ENCODE measurements around the gene WRAP73. TPM values are rescaled to one million over a fixed set of nuclear protein-coding genes. Genes with fewer than 3 reads are reported as not detected.

WRAP73 gene
- total RNA-seq, 2 donors from 2014 or later: 26.5 to 38.6 TPM

DNA sequence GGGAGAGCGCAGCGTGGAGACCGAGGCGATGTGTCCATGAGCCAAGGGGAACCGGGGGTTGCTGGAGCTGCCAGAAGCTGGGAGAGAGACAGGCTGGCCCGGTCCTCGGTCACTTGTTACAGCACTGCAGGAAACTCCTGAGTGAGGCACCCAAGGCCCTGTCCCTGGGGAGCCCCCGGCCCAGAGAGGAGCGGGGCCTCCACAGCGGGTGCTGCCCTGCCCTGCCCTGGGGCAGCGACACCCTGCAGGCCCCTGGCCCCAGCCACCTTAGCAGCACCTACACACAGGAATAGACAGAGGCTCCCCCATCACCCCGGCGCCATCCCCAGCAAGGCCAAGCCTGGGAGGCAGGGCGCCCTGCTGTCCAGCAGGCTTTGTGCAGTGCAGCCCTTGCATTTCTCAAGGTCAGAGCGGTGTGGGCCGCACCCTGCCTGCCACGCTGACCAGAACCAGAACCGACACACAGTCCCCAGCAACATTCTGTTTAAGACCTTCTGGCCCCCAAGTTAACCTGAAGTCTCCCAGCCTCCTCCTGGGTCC lies 32.0 kb downstream of the WRAP73 start:
- DNase-seq (ENCODE audit: low spot score in 2 of 2) (no peak), ATAC-seq (no peak)
- Mint-ChIP-seq H3K36me3 (no peaks in the 10 kb centered on the region), H3K27ac (no peak overlapping the region), H3K9me3 (no peaks in the 10 kb centered on the region)

DNA sequence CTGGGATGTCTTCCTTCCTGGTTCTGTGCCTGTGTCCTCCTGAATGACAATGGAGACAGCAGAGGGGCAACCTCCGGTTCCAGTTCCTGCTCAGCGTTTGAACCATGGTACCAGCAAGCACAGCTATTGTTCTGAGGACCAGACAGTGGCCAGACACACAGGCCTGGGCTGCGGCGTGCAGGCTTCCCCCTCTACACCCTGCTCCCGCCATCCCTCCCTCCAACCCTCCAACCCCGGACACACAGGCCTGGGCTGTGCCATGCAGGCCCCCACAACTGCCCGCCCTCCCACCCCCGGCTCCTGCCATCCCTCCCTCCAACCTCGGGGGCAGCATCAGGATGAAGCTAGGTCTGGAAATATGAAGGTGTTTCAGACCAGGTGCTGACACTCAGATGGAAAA lies 33.0 kb downstream of the WRAP73 start:
- no peak for ATAC-seq
- H3K27ac Mint-ChIP-seq: no peak overlapping the region
- no peak for DNase-seq (ENCODE audit: low spot score in 2 of 2)

DNA sequence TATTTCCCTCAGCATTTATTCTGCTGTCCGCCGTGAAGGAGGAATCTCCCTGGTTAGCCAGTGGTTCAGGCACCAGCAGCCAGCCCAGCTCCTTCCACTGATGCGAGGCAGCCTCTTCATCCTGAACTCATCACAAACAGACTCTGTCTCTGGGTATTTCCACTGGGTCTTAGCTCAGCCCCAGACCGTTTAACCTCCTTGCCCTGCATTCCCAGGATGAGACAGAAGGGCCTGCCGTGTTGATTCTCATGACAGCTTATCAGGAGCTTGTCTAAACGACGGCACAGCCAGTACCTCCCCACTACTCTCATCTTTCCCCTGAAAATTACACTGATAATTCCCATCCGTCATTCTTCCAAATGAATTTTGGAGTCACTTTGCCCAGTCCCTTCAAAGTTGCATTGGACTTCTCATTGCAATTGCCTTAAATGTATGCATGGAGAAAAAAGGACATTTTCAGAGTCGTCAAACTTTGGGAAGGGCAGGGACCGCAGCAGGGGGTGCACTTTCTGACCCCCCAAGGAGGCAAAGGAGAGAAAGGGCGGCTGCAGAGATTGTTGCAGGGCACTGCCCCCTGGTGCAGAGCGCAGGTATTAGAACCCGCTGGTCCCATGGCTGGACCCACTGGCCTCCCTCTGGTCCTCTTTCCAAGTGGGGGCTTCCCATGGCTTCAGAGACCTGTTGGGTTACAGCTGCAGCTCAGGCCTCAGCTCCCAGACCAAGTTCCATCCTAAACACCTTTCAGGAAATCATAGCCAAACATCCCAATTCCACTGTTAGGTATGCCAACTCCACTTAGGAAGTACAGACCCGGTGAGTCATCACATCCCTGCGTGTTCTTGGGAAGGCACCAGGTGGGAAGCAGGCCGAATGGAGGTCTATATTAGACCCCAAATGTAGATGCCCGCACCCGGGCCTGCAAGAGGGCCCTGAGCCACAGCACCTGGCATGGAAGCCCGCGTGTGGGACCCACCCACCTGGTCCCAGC lies 34.9 kb downstream of the WRAP73 start:
- DNase-seq (ENCODE audit: low spot score in 2 of 2) (no peak), ATAC-seq (no peak)
- Mint-ChIP-seq H3K36me3 (no peaks in the 10 kb centered on the region), H3K9me3 (no peaks in the 10 kb centered on the region), H3K27ac (no peak overlapping the region)

More for the DNA sequence above, 33.0 kb downstream of the WRAP73 start:
- H3K36me3 Mint-ChIP-seq: no peaks in the 10 kb centered on the region
- H3K9me3 Mint-ChIP-seq: no peaks in the 10 kb centered on the region

DNA sequence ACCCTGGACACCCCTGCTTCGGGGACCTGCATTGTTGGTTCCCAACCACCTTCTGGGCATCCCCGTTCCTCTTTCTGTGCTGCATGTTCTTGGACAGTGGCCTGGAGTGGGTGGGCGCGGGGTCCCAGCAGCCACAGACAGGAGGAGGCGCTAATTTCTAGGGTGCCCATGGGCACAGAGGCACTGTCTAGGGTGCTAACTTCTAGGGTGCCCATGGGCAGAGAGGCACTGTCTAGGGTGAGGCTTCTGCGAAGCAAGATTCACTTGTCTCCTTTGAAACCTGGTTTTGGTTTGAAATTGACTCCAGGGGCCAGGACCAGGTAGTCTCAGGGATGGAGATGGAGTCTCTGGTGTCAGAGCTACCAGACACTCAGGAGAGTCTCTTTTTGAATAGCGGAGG lies 37.8 kb downstream of the WRAP73 start:
- ATAC-seq (no peak), DNase-seq (ENCODE audit: low spot score in 2 of 2) (no peak)
- Mint-ChIP-seq H3K9me3 (no peaks in the 10 kb centered on the region), H3K27ac (no peak overlapping the region), H3K36me3 (no peaks in the 10 kb centered on the region)

DNA sequence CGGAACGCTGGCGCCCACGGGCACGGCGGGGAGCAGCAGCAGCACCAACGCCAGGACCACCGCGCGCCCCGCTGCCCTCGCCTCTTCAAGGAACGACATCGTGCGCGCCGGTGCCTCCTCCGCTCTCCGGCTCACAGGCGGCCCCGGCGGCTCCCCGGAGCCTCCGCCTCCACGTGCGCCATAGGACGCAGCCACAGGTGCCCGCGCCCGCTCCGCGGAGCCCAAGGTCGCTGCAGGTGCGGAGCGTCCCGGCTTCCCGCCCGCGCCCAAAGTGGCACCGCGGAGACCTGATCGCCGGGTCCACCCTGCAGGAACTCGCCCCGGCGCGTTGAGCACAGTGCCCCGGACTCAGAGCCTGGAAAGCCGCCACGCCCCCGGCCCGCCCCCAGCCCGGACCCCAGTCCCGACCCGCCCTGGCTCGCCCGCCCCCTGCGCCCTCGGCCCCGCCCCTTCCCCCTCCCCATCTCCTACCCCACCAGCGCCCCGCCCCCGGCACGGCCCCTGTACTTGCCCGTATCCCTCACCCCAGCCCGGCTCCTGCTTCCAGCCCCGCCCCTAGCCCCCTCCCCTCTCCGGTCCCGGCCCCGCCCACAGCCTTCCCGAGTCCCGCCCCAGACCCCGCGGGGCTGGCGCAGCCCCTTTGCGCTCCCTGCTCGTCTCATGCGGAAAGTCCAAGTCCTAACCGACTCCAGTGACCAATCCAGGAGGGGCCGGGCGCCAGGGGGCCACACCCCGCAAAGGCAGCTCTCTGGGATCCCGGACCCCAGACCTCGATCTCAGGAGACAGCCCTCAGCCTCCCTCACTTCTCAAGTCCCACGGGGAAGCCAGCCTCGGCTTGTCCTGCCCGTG lies 38.5 kb downstream of the WRAP73 start, which contains the start of gene MEGF6:
Gene MEGF6 (minus strand): TSS at position 339 of the 850 bp plus-strand sequence. CDS start 240 bp downstream, at position 99.
- peak; percentile 45 to 76 for ATAC-seq
- Mint-ChIP-seq H3K36me3 (no peaks in the 10 kb centered on the region), H3K27ac (no peak within 1 kb of the TSS), H3K9me3 (no peaks in the 10 kb centered on the region)
- DNase-seq (ENCODE audit: low spot score in 2 of 2): no peak

DNA sequence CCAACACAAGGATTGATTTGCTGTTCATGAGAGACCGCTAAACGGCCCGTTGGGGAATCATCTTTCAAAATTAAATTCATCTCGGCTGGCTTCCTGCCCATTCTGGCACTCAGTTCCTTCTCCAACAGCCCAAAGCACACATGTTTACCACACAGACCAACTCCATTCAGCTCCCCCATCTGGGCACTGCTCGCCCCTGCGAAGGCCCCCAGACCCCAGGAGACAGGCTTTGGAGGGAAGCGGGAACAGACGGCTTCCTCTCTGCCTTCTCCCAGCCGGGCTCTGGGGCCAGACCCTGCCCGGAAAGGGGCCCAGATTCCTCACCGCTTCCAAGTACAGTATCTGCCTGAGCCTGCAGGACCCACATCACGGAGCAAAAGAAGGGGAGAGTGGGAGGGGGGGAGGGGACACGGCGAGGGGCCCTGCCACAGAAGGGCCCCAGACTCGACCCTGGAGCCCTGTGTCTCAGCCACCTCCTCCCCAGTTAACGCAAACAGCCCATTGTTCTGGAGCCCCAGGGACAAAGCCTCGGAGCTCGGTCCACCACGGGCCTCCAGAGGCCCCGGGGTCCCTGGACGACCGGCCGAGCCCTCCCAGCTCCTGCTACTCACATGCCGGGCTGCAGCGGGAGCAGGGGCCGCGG lies 39.3 kb downstream of the WRAP73 start:
- ATAC-seq (no peak), DNase-seq (ENCODE audit: low spot score in 2 of 2) (no peak)
- Mint-ChIP-seq H3K27ac (no peak overlapping the region), H3K36me3 (no peaks in the 10 kb centered on the region), H3K9me3 (no peaks in the 10 kb centered on the region)

DNA sequence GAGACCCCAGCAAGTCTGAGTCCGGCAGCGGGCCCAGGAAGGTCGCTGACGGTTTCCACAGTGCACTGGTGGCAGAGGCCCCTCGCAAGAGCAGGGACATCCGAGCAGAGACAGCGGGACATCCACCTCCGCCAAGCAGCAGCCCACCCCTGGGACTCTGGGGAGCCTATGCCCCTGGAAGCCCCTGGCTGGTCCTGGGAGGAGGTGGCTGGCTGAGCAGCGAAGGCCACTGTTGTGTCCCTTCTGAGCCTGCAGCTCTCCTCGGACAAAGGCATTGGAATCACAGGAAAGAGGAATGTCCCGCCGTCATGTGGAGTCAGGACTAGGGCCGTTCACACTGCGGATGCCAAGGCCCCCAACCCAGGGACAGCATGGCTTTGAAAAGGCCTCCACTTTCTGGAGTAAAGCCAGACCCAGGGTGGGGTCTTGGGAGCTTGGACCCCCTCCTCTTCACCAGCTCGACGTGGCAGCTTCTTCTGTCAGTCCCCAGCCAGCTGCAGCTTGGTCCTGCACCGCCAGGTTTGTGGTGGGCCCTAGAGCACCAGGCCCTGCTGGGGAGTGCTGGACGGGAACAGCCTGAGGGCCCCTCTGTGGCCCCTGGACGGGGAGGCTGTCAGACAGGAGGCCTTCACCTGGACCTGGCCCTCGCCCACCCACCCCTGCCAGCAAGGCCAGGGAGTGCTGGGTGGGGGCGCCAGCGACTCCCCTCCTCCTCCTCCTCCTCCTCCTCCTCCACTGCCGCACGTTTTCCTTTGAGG lies 40.0 kb downstream of the WRAP73 start:
- DNase-seq (ENCODE audit: low spot score in 2 of 2) (no peak), ATAC-seq (no peak)
- Mint-ChIP-seq H3K9me3 (no peaks in the 10 kb centered on the region), H3K27ac (no peak overlapping the region), H3K36me3 (no peaks in the 10 kb centered on the region)

DNA sequence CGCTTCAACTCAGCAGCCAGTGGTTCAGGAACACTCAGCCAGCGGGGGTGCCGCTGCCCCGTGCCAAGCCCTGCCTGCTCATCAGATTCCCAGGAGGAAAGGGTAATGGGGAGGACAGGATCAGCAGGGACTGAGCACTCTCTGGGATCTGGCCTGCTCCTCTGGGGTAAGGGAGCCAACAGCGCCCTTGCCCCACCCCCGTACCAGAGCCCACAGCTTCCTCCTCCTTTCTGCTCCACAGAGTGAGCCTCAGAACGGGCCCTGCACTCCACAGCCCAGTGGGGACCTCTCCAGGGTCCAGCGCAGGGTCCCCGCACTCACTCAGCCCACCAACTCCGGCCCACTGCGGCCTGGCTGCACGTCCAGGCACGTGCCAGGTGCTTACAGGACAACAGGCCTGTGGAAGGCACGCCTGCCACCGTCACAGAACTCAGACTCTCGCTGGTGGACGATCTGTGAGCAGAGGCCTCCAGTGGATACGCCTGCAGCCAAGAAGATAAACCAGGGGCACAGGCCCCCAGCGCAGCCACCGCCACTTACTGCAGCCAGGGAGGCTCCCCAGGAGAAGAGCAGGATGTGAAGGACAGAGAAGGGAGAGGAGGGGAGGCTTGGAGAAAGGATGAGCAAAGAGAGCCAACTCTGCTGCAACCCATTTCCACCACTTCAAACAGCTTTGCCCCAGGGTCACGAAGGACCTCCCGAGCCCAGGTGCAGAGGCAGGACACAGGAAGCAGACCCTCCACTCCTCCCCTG lies 40.7 kb downstream of the WRAP73 start:
- ATAC-seq (no peak), DNase-seq (ENCODE audit: low spot score in 2 of 2) (no peak)
- H3K9me3 Mint-ChIP-seq: no peaks in the 10 kb centered on the region
- no peaks in the 10 kb centered on the region for H3K36me3 Mint-ChIP-seq
- no peak overlapping the region for H3K27ac Mint-ChIP-seq

DNA sequence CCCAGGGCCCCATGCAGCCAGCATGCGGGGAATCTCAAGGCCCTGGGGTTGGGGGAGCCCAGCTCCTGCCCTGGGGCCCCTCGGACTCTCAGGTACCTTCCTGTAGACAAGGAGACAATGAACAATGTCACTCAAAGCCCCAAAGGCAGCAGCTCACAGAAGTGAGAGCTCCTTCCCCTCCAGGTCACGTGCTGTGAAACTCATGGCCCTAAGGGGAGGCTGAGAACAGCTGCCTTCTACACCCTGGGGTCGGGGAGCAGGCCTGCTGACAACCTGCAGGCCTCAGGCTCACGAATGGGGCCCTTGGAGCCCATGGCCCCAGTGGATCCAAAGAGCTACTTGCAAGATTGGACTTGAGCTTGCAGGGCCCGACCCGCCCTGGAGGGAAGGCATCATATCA lies 41.7 kb downstream of the WRAP73 start:
- no peak for DNase-seq (ENCODE audit: low spot score in 2 of 2)
- Mint-ChIP-seq H3K9me3 (no peaks in the 10 kb centered on the region), H3K36me3 (no peaks in the 10 kb centered on the region), H3K27ac (no peak overlapping the region)
- ATAC-seq: no peak

DNA sequence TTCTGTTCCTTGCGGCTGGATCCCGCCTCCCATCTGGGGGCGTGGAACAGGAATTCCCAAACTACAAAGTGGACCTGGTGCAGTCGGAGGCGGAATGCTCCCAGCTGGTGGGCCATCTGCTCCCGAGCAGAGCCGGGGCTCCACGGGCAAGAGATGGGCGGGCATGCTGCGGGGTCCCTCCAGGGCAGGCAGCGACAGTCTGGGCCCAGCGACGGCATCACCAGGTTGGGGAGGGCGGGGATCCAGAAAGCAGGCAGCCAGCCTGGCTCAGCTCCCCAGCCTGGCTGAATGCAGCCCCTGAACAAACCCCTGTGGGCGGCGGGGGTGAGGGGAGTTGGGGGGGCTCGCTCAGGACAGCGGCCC lies 42.2 kb downstream of the WRAP73 start:
- no peak overlapping the region for H3K27ac Mint-ChIP-seq
- H3K9me3 Mint-ChIP-seq: no peaks in the 10 kb centered on the region
- no peaks in the 10 kb centered on the region for H3K36me3 Mint-ChIP-seq
- DNase-seq (ENCODE audit: low spot score in 2 of 2) (no peak), ATAC-seq (no peak)

DNA sequence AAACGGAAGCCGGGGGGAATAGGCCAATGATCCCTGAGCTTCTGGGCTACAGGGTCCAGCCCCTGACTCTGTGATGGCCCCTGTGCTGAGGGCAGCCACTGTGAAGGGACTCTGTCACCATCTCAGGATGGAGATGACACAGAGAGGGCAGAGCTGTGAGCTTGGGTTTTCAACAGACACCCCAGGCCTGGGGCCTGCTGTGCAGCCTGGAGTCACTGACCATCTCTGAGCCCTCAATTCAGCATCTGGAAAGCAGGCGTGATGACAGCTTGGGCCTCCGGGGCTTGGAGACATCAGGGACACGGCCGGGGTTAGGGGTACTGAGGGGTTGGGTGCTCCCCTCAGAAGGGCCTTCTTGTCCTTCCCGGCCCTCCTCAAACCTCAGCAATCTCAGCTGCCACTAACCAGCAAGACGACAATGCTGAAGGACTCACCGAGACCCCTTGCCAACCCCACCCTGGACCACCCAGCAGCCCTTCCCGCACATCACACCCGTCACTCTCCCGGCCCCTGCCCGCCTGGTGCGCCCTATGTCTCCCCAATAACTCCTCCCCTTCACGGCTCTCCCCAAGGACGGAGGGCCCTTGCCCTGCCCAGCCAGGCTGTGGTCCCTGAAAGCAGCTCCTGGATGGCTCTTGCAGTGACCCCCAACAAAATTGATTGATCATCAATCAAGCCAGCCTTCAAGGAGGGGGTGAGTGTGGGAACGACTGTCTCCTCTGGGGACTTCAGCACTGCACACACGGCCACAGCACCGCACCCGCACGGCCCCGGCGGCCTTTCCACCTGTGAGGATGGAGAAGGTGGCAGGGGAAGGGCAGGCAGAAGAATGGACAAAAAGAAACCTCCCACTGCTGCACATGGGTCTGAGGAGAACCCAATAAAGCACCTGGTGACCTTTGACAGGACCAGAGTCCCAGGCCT lies 42.9 kb downstream of the WRAP73 start:
- DNase-seq (ENCODE audit: low spot score in 2 of 2): no peak
- no peak for ATAC-seq
- no peaks in the 10 kb centered on the region for H3K36me3 Mint-ChIP-seq
- H3K9me3 Mint-ChIP-seq: no peaks in the 10 kb centered on the region
- no peak overlapping the region for H3K27ac Mint-ChIP-seq

DNA sequence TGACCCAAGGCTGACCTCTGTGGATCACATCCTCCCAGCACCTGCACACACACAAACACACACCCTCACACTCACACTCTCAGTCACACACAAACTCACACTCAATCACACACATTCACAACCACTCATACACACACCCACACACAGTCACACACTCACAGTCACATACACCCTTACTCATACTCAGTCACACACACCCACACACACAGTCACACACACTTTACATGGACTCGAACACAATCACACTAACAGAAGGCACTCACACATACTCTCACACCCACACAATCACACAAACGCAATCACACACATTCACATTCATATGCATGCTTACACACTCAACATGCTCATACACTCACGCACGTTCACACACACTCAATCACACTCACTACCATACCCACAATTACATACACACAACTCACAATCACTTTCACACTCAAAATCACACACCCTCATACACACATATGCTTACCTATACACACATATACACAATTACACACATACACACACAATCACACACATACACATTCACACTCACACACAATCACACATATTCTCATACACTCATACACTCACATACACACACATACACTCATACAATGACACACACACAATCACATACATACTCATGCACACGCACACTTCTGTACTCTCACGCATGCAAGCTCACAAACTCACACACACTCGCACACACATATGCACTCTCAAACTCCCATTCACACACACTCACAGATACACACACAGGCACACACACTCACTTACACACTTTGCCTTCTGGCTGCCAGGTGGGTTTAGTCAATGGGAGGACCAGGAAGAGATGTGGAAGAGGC lies 44.7 kb downstream of the WRAP73 start:
- no peaks in the 10 kb centered on the region for H3K9me3 Mint-ChIP-seq
- no peak overlapping the region for H3K27ac Mint-ChIP-seq
- DNase-seq (ENCODE audit: low spot score in 2 of 2) (no peak), ATAC-seq (no peak)
- H3K36me3 Mint-ChIP-seq: no peaks in the 10 kb centered on the region

DNA sequence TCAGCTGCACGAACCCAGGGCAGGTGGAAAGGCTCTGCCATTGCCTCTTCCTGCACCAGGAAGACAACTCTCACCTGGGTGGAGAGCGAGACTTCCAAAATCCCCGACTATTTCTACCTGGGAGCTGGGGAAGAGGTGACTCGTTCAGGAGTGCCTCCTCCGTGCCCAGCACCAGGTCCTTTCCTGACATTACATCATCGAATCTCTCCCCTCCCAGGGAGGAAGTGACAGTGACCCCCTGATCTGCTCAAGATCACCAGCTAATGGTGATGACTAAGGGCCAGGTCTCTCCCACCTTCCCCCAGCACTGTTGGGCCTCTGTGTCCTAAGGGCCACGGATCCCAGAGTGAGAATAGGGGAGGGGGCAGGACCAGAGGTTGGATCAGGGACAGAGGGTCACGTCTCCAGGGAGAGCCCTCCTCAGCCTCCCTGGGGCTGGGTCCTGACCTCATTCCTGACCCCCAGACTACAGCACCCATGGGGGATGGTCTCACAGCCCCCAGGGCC lies 45.4 kb downstream of the WRAP73 start:
- Mint-ChIP-seq H3K36me3 (no peaks in the 10 kb centered on the region), H3K27ac (no peak overlapping the region), H3K9me3 (no peaks in the 10 kb centered on the region)
- DNase-seq (ENCODE audit: low spot score in 2 of 2) (no peak), ATAC-seq (no peak)
